Measurements from ENCODE around the gene RALGPS2.

The RALGPS2 gene

GRCh38 chr1:178867670-178868069 lies 142.6 kb downstream of the RALGPS2 start:
- no peak for DNase-seq (ENCODE audit: low read depth)

GRCh38 chr1:178868706-178869105 lies 143.7 kb downstream of the RALGPS2 start:
- DNase-seq (ENCODE audit: low read depth): no peak

GRCh38 chr1:178869119-178869697 lies 144.2 kb downstream of the RALGPS2 start:
- peak; percentile 62 for DNase-seq (ENCODE audit: low read depth)

- no peak for DNase-seq (ENCODE audit: low read depth)
Measured at GRCh38 chr1:178870221-178870620, 145.2 kb downstream of the RALGPS2 start.

GRCh38 chr1:178870944-178871343 lies 145.9 kb downstream of the RALGPS2 start, which contains the start of gene ANGPTL1:
Gene ANGPTL1, minus strand, starts transcription at chr1:178871077. Its CDS starts 5,301 bp downstream, at chr1:178865776.
- peak; percentile 19 for DNase-seq (ENCODE audit: low read depth)

- no peak for DNase-seq (ENCODE audit: low read depth)
Measured at GRCh38 chr1:178871551-178872320, 146.7 kb downstream of the RALGPS2 start.

GRCh38 chr1:178874966-178875365 lies 149.9 kb downstream of the RALGPS2 start:
- no peak for DNase-seq (ENCODE audit: low read depth)

GRCh38 chr1:178875936-178876335 lies 150.9 kb downstream of the RALGPS2 start:
- DNase-seq (ENCODE audit: low read depth): no peak

GRCh38 chr1:178877896-178878295 lies 152.9 kb downstream of the RALGPS2 start:
- DNase-seq (ENCODE audit: low read depth): no peak

- DNase-seq (ENCODE audit: low read depth): no peak
Measured at GRCh38 chr1:178881950-178882349, 156.9 kb downstream of the RALGPS2 start.

- no peak for DNase-seq (ENCODE audit: low read depth)
Measured at GRCh38 chr1:178885869-178886268, 160.8 kb downstream of the RALGPS2 start.

- no peak for DNase-seq (ENCODE audit: low read depth)
Measured at GRCh38 chr1:178886551-178886950, 161.5 kb downstream of the RALGPS2 start.

- no peak for DNase-seq (ENCODE audit: low read depth)
Measured at GRCh38 chr1:178895928-178896327, 170.9 kb downstream of the RALGPS2 start.

GRCh38 chr1:178898401-178898800 lies 173.4 kb downstream of the RALGPS2 start:
- no peak for DNase-seq (ENCODE audit: low read depth)

- DNase-seq (ENCODE audit: low read depth): no peak
Measured at GRCh38 chr1:178899402-178899801, 174.4 kb downstream of the RALGPS2 start.

GRCh38 chr1:178901482-178902125 lies 176.6 kb downstream of the RALGPS2 start:
- DNase-seq (ENCODE audit: low read depth): no peak

- peak; percentile 89 for DNase-seq (ENCODE audit: low read depth)
Measured at GRCh38 chr1:178908358-178908757, 183.3 kb downstream of the RALGPS2 start.

GRCh38 chr1:178910023-178910422 lies 185.0 kb downstream of the RALGPS2 start:
- no peak for DNase-seq (ENCODE audit: low read depth)

- peak; percentile 10 for DNase-seq (ENCODE audit: low read depth)
Measured at GRCh38 chr1:178912597-178912996, 187.6 kb downstream of the RALGPS2 start.

- DNase-seq (ENCODE audit: low read depth): no peak
Measured at GRCh38 chr1:178916448-178917174, 191.6 kb downstream of the RALGPS2 start.

GRCh38 chr1:178918308-178918707 lies 193.3 kb downstream of the RALGPS2 start:
- no peak for DNase-seq (ENCODE audit: low read depth)

- no peak for DNase-seq (ENCODE audit: low read depth)
Measured at GRCh38 chr1:178918955-178919354, 193.9 kb downstream of the RALGPS2 start.

All from EH (cell line).